Prostate gland (tissue), 2 donors: ENCODE data around the gene SERAC1. TPM values are rescaled to one million over a fixed set of nuclear protein-coding genes. Genes with fewer than 3 reads are reported as not detected.

Experiments
- DNase-seq: peaks from one replicate; pipeline ENCODE4 v3.0.0-alpha.2; 2019; ENCODE audit warnings: low spot score
- H3K27ac ChIP-seq, 2 donors: fragments of 200-600 bp; sonication (generic); 2 replicates each; pipeline ENCODE4 v1.5.1; 2017 to 2019
- H3K27me3 ChIP-seq: fragments of 200-600 bp; sonication (generic); replicated peaks from 2 replicates; pipeline ENCODE4 v1.5.1; 2019; ENCODE audit not compliant: insufficient read depth
- H3K36me3 ChIP-seq, 2 donors: fragments of 200-600 bp; sonication (generic); 1 replicate in 1 of 2; 2 replicates in 1 of 2; pipeline versions ENCODE4 v1.5.1 to v1.8.1; 2017 to 2019
- H3K4me1 ChIP-seq: fragments of 200-600 bp; sonication (generic); replicated peaks from 2 replicates; pipeline ENCODE4 v1.5.1; 2019
- H3K4me3 ChIP-seq, 2 donors: fragments of 200-600 bp; sonication (generic); 2 replicates each; pipeline ENCODE4 v1.5.1; 2017 to 2019
- H3K9me3 ChIP-seq: fragments of 200-600 bp; sonication (generic); 2 replicates; pipeline ENCODE4 v1.5.1; 2017
- CTCF ChIP-seq, 4 experiments: fragments of 200-600 bp in 2 of 4; fragments of 450-650 bp in 2 of 4; sonication (generic) in 2 of 4; IDR thresholded peaks; 1 replicate in 3 of 4; 2 replicates in 1 of 4; pipeline ENCODE4 v1.5.1; 2016 to 2019; ENCODE audit warnings: antibody characterized with exemption in 4 of 4, mild to moderate bottlenecking in 2 of 4, moderate library complexity in 2 of 4
- POLR2A ChIP-seq: fragments of 450-650 bp; IDR thresholded peaks from one replicate; pipeline ENCODE4 v1.6.1; 2016; ENCODE audit warnings: antibody characterized with exemption, mild to moderate bottlenecking
- POLR2AphosphoS5 ChIP-seq: sonication (generic); formaldehyde crosslinking; IDR thresholded peaks from one replicate; pipeline ENCODE4 v1.6.1; 2017; ENCODE audit warnings: antibody characterized with exemption
- WGBS: methylation state at CpG from one replicate; pipeline ENCODE4 v1.1.5; 2018; 5-methylcytosine and 5-hydroxymethylcytosine counted together
- intact Hi-C: fragments of 100-400 bp; cut with DNase I; formaldehyde crosslinking; loops from one replicate; pipeline ENCODE4 v1.14.2; 2022
- total RNA-seq, 2 donors: library from RNA; depleted of rRNA; stranded (reverse); fragments of >200 nt; gene quantifications; one replicate each; pipeline ENCODE4 v1.1.0, GENCODE V29; 2016

SERAC1 gene
- total RNA-seq, 2 donors from 2014 or later, result 6.5 to 8.2 TPM

GRCh38 chr6:158068893-158069799 is 98.9 kb downstream of the SERAC1 start:
- DNase-seq, result peak; percentile 79
- intact Hi-C loops, result no loop called here
- TF ChIP-seq CTCF (IDR thresholded peaks at IDR 0.05) (no peak), POLR2AphosphoS5 (peak; percentile 67), POLR2A (no peak)
- Histone ChIP-seq H3K36me3 (no peaks in the 10 kb centered on the region), H3K4me3 (no peak overlapping the region), H3K27ac (peak overlapping the region; percentile 13 to 25), H3K4me1 (no peaks in the 10 kb centered on the region), H3K9me3 (no peaks in the 10 kb centered on the region), H3K27me3 (no peaks in the 10 kb centered on the region)
- 64% methylated on average over 14 of the region's 14 CpGs for WGBS

- intact Hi-C loops, result no loop called here
- no peak for DNase-seq
- no peaks in the 10 kb centered on the region for H3K27me3 ChIP-seq
- H3K9me3 ChIP-seq, result no peaks in the 10 kb centered on the region
- no peaks in the 10 kb centered on the region for H3K36me3 ChIP-seq
- H3K4me3 ChIP-seq, result no peak overlapping the region
- no peaks in the 10 kb centered on the region for H3K4me1 ChIP-seq
- 78% methylated on average over 10 of the region's 10 CpGs for WGBS
- peak overlapping the region; percentile 13 to 25 for H3K27ac ChIP-seq
- TF ChIP-seq POLR2A, result no peak
- no peak for TF ChIP-seq CTCF (IDR thresholded peaks at IDR 0.05)
- TF ChIP-seq POLR2AphosphoS5, result no peak
These were observed 99.7 kb downstream of the SERAC1 start for GRCh38 chr6:158068156-158068892.

GRCh38 chr6:158067436-158068015 is 100.5 kb downstream of the SERAC1 start:
- H3K27ac ChIP-seq, result no peak overlapping the region
- WGBS, result 92% methylated on average over 10 of the region's 10 CpGs
- intact Hi-C loops, result no loop called here

GRCh38 chr6:158066136-158066781 is 101.8 kb downstream of the SERAC1 start:
- no peaks in the 10 kb centered on the region for H3K27me3 ChIP-seq
- H3K4me1 ChIP-seq, result peaks cover 1% of the 10 kb centered on the region
- no peak overlapping the region for H3K4me3 ChIP-seq
- no peak overlapping the region for H3K27ac ChIP-seq
- DNase-seq, result no peak
- intact Hi-C loops, result no loop called here
- no peaks in the 10 kb centered on the region for H3K36me3 ChIP-seq
- WGBS, result 91% methylated on average over 23 of the region's 23 CpGs
- TF ChIP-seq POLR2A (no peak), CTCF (IDR thresholded peaks at IDR 0.05) (no peak), POLR2AphosphoS5 (no peak)
- H3K9me3 ChIP-seq, result no peaks in the 10 kb centered on the region

More at GRCh38 chr6:158067436-158068015, 100.5 kb downstream of the SERAC1 start:
- Histone ChIP-seq H3K36me3 (no peaks in the 10 kb centered on the region), H3K9me3 (no peaks in the 10 kb centered on the region), H3K27me3 (no peaks in the 10 kb centered on the region), H3K4me3 (no peak overlapping the region), H3K4me1 (no peaks in the 10 kb centered on the region)
- no peak for TF ChIP-seq POLR2AphosphoS5
- no peak for TF ChIP-seq CTCF (IDR thresholded peaks at IDR 0.05)
- TF ChIP-seq POLR2A, result no peak
- no peak for DNase-seq
